ENCODE results near the gene RAP1B.

The RAP1B gene

DNA sequence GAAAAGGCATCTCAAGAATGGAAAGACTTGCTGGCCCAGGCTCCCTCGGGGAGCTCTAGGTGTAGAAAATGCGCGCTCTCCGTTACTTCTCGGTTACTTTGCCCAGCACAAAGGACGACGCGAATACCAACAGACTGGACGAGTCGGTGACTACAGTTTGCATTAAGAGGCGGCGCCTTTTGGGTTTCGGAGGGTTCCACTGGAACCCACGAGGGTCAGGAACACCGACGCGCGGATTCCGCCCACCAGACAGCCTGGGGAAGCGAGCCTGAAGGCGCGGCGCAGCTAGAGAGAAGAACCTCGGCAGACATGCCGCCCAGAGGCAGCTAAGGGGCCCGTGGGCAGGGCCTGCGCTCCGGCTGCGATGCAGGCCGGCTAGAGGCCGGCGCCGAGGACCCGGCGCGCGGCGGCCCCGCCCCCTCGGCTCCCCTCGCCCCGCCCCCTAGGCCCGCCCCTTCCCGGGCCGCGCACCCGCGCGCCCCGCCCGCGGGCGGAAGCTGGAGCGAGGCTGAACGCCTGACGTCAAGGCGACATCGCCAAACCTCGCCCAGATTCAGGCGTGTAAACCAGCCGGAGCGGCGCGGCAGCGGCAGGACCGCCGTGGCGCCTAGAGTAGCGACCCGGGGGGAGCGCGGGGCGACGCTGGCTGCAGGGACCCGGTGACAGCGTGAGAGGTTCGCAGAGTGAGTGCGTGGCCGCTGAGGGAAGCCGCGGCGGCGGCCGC, at the start of gene RAP1B:
Gene RAP1B, plus strand, starts transcription at position 530 of the 724 bp plus-strand sequence. CDS start 37,826 bp downstream, outside the sequence.
- peak; percentile 91 for DNase-seq (ENCODE audit: low spot score)

DNA sequence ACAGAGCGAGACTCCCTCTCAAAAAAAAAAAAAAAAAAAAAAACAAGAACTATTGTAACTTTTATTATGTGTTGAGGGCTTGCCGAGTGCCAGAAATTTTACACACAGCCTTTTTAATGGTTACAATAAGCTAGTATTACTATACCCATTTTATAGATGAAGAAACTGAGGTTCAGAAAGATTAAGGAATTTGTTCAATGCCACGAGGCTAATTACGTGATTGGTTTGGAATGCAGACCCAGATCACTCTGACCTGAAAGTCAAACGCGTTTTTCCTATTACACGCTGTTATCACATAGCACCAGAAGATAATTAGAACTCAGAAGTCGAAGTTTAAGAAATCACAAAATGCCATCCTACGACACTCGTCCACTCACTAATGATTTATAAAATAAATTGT, 48.9 kb upstream of the RAP1B start:
- DNase-seq (ENCODE audit: low spot score): no peak

DNA sequence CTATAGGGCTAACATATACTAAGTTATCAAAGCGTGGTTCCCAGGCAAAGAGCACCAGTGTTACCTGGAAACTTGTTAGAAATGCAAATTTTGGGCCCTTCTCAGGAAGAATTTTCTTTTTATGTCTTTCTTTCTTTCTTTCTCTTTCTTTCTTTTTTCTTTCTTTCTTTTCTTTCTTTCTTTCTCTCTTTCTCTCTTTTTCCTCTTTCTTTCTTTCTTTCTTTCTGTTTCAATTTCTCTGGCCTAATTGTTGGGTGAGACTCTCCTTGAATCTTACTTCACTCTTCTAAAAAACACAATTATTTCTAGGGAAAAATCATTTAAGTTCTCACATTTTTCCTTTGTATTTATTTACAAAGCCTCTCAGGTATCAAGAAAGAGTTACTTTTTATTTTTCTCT, 46.5 kb upstream of the RAP1B start:
- no peak for DNase-seq (ENCODE audit: low spot score)

DNA sequence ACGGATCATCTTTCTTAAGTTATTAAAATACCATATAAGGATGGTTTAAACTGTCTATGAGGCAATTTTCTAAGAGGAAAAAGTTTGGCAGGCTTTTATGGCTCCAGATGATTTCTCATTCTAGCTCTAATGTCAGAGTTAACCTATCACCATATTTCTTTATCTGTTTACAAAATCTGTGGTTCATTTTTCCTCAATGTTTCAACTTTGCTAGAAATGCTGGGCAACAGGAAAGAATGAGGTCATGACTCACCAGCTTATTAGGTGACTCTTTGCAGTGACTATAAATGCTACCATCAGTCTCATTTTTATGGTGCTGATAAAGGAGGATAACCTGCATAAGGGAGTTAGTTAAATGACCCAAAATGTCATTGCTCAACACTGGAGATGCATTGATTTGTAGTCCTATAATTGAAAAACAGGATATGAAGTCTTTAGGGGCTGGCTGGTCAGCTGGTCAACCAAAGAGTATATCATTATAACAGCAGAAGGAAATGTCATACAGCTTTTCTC, 45.3 kb upstream of the RAP1B start:
- DNase-seq (ENCODE audit: low spot score): no peak

DNA sequence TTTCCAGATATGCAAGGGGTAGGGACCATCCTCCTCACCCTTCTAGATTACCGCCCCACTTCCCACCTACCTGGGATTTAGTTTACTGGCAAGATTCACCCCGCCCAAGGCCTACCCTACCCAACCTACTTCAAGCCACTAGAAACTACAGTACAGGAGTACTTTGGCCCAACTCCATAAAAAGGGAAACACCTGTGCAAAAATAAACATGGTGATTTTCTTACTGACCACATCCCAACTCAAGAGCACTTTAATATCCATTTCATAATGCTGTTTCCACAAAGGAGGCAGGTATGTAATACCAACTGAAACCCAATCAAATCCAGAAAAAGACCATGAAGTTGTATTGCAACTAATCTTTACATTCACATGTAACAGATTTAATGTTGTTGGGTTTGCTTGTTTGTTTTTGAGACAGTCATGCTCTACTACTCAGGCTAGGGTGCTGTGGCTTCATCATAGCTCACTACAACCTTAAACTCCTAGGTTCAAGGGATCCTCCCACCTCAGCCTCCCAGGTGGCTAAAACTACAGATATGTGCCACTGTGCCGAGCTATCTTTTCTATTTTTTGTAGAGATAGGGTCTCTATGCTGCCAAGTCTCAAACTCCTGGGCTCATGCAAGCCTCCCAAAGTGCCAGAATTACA, 41.7 kb upstream of the RAP1B start:
- DNase-seq (ENCODE audit: low spot score): no peak

DNA sequence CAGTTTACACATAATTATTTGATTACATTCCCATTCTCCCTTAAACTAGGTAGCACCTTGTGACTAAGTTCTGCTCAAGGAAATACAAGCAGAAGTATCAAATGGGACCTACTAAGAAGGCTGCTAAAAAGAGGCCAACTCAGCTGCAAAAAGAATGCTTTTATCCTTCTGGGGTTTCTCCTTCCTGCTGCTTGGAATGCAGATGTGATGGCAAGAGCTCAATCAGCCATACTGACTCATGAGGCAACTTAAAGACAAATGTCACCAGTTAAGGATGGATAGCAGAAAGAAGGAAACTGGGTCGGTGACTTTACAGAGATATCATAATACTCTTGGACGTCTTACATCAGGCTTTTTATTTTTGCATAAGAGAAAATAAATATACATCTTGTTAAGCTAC, 38.0 kb upstream of the RAP1B start:
- DNase-seq (ENCODE audit: low spot score): no peak

DNA sequence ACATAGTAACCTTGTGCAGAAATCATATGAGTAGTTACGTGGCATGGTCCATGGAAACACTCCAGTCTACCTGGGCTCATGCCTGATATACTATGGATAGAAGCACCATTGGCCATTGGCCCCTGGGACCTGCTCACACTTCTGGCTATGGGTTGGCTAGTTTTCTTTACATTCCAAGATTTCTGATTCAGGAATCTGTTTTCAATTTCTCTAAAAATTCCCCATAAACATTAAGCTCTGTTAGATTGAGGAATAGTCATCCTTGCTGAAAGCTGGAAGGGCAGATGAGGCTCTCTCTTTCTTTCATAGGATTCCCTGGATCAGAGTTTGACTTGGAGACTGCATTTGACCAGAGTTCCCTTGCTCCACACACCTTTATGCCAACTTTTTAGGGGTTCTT, 37.3 kb upstream of the RAP1B start:
- no peak for DNase-seq (ENCODE audit: low spot score)

DNA sequence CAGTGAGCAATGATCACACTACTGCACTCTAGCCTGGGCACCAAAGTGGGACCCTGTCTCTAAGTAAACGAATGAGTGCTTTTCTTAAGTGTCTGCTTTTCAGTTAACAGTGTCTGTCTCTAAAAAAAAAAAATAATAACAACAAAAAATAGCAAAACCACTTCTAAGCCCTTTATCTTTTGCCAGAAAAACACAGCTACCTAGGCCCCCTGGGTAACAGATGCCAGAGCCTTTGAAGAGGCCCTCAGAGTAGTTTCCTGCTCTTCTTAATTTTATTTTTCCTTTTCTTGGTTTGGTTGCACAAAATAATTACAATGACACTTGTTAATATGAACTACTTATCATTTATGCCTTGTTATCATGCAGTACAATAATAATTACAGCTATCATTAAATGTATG, 32.8 kb upstream of the RAP1B start:
- DNase-seq (ENCODE audit: low spot score): no peak

DNA sequence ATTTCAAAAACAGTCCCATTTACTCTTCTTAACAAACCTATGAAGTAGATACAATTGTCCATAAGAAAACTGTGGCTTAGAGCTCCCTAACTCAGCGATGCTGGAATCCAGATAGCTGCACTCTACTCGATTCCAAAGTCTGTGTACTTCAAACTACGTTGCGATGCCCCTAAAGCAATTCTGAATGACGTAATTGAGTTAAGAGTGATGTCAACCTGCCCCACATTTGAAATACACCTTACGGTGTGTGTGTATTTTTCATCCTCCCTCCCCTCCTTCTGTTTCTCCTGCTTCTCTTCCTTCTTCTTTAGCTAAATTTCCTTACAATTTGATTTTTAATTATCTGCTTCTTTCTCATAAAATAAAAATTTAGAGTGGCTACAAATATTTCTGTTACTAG, 31.9 kb upstream of the RAP1B start:
- DNase-seq (ENCODE audit: low spot score): no peak

DNA sequence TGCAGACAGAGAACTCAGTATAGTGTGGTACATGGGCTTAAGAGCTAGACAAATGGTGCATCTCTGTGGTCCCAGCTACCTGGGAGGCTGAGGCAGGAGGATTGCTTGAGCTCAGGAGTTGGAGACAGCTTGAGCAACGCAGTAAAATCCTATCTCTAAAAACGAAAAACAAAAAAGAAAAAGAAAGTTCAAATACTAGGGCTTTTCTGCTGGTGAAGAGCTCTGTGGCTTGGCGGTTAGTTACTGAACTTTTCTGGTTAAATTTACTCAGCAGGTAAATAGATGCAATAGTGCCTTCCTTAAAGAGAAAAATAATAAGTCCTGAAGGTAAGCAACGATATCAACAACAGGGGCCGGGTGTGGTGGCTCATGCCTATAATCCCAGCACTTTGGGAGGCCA, 31.4 kb upstream of the RAP1B start:
- DNase-seq (ENCODE audit: low spot score): no peak

DNA sequence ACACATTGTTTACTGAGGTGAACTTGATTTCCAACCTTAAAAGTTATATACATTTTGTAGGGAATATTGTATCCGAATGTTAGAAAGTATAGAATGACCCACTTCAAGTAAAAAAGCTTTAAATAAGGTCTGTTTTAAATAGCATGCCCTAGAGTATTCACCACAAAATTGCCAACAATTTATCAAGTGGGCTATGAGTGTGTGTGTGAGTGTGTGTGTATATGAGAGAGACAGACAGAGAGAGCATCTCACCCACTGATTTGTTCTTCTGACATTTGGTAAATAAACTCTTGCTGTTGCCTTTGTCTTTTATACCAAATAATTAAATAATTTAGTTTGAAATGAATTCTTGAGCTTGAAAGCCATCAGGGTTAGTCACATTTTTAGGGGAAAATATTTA, 29.8 kb upstream of the RAP1B start:
- DNase-seq (ENCODE audit: low spot score): no peak

DNA sequence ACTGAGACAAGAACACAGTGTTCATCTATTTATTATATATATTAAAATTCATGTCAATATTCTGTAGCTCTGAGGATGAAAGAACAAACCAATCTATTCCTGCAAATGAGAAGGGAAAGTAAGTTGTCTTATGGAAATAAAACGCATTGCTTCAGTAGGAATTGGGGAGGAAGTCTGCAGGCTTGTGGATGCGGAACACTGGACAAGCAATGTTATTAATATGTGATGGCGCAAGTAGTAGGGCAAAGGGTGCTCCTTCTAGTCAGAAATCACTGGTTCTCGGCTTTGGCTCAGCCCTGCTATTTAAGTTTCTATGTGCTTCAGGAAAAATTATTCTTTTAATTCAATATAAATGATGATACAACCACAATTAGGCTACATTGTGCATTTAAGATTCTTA, 28.8 kb upstream of the RAP1B start:
- no peak for DNase-seq (ENCODE audit: low spot score)

DNA sequence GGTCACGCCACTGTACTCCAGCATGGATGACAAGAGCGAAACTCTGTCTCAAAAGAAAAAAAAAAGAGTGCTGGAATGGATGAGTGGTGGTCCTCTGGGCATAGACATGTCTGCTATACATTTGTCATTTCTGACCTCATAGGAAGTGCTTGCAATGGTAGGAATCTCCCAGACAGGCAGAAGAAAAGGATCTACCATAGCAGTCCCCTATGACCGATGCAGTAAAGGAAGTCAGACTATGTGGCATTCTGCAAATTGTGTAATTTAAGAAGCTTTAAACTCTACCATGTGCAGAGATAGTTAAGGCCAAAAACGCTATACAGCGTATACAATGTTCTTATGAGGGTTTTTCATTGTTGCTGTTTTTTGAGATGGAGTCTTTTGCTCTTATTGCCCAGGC, 24.7 kb upstream of the RAP1B start:
- DNase-seq (ENCODE audit: low spot score): no peak

DNA sequence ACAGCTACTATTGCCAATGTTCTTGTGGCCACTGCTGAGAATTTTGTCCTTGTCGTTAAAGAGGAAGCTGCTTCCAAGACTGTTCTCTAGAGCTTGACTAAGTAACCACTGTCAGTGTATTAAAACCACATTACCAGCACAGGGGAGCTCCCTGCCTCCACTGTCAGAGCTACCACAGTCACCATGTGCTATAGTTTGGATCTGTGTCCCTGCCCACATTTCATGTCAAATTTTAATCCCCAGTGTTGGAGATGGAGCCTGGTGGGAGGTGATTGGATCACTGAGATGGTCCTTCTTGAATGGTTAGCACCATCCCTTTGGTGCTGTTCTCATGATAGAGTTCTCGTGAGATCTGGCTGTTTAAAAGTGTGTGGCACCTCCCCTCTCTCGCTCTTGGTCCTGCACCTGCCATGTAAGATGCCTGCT, 23.2 kb upstream of the RAP1B start:
- DNase-seq (ENCODE audit: low spot score): no peak

DNA sequence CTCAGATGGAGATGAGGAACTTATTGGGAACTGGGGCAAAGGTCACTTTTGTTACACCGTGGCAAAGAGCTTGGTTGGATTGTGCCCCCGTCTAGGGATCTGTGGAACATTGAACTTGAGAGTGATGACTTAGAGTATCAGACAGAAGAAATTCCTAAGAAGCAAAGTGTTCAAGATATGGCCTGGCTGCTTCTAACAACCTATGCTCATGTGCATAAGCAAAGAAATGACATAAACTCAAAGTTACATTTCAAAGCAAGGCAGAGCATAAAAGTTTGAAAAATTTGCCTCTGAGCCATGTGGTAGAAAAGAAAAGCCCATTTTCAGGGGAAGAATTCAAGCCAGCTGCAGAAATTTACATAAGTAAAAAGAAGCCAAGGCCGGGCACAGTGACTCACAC, 21.5 kb upstream of the RAP1B start:
- no peak for DNase-seq (ENCODE audit: low spot score)

DNA sequence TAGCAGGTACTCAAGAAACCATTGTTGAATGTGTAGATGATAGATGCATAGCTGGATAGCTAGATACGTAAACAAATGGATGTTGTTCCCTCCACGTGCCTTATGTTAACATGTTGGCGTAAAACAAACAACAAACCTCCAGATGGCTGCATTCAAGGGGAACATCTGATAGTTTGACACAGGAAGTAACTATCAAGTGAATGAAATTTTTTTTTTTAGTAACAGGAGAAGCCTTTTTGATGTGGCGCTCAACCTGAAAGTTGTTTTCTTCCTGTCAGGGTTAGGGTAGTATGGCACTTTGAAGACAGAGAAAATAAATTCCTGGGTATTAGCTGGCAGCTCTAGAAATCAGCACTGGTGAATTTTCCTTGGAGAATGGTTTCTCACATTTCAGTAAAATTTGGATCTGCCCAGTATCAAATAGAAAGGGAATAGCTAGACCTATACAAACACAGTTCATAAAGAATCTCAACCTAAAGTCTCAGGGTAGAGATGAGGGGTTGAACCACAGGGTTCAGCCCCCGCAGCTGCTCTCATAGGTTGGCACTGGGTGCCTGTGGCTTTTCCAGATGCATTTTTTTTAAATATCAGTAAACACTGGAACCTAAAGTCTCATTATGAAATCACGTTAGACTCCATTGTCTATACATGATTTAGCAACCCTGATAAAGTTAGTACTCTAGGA, 18.8 kb upstream of the RAP1B start:
- no peak for DNase-seq (ENCODE audit: low spot score)

DNA sequence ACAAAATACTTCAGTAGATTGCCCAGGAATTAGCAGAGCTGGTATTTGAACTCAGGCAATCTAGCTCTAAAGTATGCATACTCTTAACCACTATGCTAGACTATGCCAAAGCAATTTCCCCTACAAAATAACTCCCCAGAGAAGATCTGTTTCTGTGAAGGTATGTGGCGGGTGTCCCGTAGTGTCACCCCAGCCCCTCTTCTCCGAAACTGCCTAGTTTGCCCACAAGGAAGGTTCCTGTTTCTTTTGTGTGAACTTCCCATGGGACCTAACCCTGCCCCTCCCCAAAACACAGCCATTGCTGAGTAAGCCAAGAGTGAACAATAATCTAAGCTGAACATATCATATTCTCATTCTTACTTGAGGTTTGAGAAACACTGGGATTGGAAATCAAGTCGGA, 15.5 kb upstream of the RAP1B start:
- no peak for DNase-seq (ENCODE audit: low spot score)

DNA sequence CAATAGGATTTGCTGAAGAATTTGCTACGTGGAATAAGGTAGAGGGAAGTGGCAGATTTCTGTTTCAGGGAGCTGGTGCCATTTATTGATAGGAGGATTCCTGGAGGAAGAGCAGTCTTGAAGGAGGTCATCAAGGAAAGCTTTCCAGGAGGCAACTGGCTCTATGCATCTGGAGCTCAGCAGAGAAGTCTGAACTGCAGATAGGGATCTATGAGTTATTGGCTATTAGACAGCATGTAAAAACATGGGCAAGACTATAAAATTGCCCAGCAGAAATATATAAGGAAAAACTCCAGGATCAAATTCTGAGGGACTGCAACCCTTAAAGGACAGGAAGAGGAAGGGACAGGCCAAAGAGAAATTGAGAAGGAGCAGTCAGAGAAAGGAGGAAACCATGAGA, 8.9 kb upstream of the RAP1B start:
- no peak for DNase-seq (ENCODE audit: low spot score)

DNA sequence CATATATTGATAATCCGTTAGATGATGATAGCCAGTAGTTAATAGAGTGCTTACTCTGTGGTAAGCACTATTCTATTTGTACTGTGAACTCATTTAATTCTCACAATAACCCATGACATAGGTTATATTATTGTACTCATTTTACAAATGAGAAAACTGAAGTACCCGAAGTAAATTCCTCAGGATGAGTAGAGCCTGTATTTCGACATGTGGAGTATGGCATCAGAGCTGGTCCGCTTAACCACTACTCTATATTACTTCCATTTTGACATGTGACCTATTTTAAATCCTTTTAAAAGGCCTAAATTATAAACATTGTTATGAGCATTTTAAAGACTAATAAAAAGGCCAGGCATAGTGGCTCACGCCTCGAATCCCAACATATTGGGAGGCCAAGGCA, 8.0 kb upstream of the RAP1B start:
- DNase-seq (ENCODE audit: low spot score): no peak

DNA sequence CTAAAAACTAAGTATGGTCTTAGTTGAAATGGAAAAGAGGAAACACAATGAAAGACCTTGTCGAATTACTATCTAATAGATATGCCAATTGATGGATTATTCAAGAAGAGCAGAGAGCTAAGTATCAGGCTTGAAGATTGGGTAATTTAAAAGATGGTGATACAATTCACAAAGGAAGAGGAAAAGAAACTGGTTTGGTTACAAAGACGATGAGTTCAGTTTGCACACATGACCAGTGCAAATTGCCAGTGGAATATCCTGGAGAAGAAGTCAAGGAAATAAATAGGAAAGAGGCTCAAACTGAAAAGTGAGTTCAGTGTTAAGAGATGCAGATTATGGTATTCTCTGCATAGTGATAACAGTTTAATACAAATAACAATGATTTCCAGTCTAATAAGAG, 2.5 kb upstream of the RAP1B start:
- DNase-seq (ENCODE audit: low spot score): no peak

DNA sequence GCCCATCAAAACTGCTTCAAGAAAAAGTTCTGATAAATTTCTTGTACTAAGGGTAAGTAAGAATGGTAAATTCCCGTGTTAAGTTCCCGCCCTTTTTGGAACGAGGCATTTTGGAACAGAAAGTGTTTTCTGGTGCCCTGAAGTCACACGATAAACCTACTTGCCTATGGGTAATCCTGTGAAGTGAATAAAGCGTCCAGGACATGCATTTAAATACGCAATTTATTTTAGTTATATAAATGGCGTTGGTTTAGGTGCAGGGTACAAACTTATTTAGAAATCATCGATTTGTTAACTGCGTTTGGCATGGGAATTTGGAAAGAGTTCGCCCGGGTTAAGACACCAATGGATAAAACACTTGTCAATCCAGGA, 715 bp upstream of the RAP1B start:
- DNase-seq (ENCODE audit: low spot score): no peak

DNA sequence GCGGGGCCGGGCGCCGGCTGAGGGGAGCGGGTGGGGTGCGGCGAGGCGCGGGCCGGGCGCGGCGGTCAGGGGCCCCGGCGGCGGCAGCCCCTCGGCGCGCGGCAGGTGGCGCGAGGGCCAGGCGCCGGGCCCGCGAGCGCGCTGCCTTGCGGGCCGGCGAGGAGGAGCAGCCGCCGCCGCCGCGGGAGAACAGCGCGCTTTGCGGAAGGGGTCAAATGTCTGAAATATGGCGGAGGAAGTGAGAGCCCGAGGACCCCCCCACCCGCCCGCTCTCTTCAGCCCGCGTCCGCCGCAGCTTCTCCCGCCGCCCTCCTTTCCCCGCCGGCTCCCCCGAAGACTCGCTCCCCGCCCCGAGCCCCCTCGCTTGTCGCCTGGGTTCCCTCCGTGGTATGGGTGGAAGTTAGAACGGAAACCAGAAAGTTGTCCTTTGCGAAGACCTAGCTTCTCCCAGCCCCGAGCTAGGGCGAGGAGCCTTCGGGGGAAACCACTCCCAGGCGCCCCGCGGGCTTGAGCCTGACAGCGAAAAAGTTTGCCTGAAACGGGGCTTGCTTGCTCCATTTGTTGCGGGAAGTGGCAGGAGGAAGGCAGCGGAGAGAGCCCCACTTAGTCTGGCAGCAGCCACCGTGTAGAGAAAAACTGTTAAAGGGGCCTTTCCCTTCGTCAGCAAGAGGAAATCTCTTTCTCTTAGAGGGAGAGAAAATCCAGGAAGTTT, 551 bp downstream of the RAP1B start:
- peak; percentile 63 for DNase-seq (ENCODE audit: low spot score)

DNA sequence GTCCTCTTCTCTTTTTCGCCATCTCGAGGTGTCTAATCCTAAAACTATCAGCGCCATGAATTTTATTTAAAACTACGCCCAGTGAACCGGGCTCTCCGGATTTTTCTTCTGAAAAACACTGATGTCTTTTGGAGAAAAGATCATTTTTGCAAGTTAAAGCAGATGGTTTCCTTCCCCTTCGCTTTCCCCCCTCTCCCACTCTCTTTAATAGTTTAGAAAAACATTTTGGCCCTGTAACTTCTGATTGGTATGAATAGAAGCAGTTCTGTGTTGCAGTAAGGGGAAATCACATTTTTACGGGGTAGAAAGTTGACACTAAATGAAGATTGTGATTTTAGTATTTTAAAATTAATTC, 1.1 kb downstream of the RAP1B start:
- DNase-seq (ENCODE audit: low spot score): no peak
